SKM-1 treated with dmso at 0.1 percent for 144 hours (cell line): ENCODE results near the gene MVP.
A peak's percentile ranks its signal among the peaks of the same experiment; 100 is the strongest.
"Not testable (repeated sequence)": the region's sequence is repeated elsewhere in the genome, so short reads cannot be mapped to it uniquely, and the experiment has no call there.

Experiments used
- DNase-seq: peaks from one replicate; lab custom pipeline; 2025; ENCODE audit not compliant: unreplicated experiment; lab: John Stamatoyannopoulos, UW

The MVP gene

DNA sequence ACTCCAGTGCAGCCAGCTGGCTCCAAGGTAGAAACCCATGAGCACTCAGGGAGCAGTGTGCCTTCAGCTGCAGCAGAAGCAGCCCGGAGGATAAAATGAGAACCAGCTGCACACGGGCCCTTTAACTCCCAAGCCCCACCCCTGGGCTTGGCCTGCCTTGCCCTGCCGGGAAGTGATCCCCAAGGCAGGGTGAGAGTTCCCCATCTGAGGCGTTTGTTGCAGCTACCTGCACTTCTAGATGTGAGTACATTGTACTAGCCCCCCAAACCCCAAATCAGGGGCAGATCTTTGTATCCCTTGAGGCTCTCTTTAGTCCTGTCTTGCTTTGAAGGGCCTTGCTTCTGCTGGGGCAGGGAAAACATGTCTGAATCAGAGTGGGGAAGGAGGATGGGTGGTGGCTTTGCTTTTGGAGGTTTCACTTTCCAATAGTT, at the start of gene MVP:
Gene MVP (plus strand): TSS at position 192 of the 431 bp plus-strand sequence. CDS start 10,088 bp downstream, outside the sequence.
- peak; percentile 64 for DNase-seq

DNA sequence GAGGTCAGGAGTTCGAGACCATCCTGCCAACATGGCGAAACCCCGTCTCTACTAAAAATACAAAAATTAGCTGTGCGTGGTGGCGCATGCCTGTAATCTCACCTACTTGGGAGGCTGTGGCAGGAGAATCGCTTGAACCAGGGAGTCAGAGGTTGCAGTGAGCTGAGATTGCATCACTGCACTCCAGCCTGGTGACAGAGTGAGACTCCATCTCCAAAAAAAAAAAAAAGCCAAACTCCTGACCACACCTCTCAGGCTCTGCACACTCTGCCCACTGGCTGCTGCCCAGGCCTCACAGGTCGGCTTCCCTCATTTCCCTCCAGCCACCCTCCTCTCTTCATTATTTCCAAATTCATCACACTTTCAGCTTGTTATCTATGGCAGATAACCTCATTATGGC, 47.9 kb upstream of the MVP start:
- not testable (repeated sequence) for DNase-seq

DNA sequence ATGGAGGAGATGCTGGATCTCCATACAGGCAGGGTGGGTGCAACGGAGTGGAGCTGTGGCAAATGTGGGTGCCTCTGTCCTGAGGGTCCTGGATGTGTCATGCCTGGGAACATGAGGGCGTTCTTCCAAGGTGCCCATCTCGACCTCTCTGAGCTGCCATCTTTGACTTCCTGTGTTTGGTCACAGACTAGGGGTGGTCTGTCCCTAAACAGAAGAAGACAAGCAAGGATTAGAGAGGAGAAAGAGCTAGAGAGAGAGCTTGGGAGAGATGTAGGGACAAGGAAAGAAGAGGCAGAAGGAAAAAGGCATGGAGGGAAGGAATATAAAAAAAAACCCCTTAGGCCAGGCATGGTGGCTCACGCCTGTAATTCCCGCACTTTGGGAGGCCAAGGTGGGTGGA, 45.5 kb upstream of the MVP start:
- DNase-seq: no peak

DNA sequence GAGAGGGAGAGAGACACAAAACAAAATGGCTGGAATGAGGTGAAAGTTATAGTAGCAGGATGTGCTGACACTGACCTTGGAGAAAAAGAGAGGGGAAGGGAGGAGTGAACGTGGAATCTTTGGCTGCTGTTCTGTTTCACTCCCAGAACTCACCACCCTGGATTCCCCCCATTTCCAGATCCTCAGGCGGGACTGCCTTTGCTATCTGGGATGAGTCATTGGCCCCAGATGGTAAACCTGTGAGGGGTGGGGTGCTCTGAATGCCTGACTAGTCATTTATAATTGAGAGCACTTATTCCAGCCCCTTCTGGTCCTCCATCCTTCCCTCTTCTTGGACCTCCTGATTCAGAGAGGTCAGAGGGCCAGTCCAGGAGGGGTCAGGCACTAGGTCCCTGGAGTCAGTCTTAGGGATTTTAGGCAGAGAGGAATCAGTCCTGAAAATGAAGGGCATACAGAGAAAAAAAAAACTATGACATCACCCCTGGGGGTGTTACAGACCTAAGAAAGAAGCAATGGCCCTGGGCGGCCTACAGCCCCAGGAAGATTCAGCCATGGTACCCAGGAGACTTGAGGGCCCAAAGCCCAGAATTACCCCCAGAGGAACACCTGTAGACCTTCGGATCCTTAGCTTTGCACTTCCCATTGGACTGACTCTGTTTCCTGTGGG, 44.4 kb upstream of the MVP start:
- DNase-seq: no peak

DNA sequence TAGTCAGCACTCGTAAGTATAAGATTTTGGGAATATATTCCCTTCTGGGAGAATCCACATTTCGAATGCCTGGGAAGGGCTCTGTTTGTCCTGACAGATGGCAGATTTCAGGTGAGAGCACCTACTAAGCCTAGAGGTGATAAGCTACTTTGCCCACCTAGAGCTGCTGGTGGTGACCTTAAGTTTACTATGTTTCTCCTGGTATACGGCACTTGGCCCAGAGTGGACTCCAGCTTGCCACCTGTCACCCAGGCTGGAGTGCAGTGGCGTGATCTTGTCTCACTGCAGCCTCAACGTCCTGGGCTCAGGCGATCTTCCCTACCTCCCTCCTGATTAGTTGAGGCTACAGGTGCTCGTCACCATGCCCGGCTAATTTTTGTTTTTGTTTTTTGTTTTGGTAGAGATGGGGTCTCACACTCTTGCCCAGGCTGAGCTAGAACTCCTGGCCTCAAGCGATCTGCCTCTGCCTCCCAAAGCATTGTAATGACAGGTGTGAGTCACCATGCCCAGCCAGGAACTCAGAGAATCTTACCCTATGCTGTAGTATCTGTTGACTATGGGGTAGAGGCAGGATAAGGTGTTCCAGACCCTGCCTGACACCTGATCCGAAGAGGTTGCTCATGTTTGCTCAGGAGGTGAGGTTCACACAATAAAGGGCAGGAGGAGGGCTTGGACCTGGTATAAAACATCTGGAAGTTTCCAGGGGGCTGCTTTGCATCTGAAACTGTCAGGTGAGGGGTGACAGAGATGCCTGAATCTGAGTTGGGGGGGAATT, 42.5 kb upstream of the MVP start, which contains the start of gene ZG16:
Gene ZG16 (plus strand): TSS at position 681 of the 775 bp plus-strand sequence. CDS start 1,011 bp downstream, outside the sequence.
- no peak for DNase-seq

DNA sequence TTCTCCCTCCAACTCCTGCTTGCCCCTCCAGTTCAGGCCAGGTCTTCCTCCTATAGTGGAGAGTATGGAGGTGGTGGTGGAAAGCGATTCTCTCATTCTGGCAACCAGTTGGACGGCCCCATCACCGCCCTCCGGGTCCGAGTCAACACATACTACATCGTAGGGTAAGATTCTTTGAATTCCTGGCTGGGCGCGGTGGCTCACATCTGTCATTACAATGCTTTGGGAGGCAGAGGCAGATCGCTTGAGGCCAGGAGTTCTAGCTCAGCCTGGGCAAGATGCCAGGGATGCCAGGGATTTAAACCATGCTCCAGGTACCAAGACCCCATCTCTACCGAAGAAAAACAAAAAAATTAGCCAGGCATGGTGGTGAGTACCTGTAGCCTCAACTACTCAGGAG, 40.8 kb upstream of the MVP start:
- no peak for DNase-seq

DNA sequence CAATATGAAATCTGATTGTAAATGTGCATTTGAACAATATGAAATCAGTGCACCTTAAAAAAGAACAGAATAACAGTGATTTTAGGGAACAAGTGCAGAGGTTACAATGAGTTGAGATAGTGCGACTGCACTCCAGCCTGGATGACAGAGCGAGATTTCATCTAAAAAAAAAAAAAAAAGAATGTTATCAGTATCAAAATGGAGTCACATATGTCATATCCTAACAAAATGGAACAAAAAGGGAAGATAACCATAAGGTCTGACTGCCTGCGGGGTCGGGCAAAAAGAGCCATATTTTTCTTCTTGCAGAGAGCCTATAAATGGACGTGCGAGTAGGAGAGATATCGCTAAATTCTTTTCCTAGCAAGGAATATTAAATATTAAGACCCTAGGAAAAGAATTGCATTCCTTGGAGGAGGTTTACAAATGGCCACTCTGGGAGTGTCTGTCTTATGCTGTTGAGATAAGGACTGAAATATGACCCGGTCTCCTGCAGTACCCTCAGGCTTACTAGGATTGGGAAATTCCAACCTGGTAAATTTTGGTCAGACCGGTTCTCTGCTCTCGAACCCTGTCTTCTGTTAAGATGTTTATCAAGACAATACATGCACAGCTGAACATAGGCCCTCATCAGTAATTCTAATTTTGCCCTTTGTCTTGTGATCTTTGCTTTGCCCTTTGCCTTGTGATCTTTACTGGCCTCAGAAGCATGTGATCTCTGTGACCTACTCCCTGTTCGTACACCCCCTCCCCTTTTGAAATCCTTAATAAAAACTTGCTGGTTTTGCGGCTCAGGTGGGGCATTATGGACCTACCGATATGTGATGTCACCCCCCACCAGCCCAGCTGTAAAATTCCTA, 36.9 kb upstream of the MVP start:
- not testable (repeated sequence) for DNase-seq

DNA sequence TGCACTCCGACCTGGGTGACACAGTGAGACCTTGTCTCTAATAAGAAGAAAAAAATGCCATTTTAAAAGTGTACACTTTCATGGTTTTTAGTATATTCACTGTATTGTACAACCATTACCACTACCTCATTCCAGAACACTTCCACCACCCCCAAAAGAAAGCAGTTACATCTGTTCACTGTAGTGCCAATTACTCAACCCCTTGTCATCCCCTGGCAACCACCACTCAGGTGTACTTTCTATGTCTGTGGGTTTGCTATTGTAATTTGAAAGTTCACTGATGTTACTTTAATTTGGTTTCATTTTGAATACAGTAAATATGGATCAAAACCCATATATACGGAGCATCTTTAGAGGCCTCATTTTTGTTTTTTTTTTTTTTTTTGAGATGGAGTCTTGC, 36.1 kb upstream of the MVP start:
- no peak for DNase-seq

DNA sequence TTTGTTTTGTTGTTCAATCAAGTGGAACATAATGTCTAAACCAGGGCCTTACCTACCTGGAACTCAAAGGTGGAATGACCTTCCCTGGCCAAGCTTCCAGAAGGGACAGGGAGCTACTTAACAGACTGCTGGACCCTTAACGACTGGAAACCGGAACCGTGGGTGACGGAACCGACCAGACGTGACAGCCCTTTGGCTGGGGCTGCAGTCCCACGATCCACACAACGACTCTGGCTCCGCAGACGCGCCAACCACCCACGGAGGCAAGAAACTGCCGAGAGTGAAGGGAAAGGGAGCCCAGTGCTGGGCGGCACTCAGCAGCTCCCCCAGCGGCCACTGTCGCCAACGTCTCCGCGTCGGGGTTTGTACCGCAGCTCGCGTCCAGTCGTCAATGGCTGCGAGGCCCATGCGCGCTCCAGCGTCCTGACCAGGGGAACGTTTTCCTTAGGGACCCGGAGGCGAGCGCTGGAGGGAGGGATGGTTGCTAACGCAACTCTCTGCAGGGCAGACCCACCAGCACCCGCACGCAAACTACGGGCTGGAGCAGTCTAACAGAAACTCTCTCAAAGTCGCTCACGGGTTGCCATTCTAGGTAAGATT, 35.3 kb upstream of the MVP start:
- DNase-seq: no peak

DNA sequence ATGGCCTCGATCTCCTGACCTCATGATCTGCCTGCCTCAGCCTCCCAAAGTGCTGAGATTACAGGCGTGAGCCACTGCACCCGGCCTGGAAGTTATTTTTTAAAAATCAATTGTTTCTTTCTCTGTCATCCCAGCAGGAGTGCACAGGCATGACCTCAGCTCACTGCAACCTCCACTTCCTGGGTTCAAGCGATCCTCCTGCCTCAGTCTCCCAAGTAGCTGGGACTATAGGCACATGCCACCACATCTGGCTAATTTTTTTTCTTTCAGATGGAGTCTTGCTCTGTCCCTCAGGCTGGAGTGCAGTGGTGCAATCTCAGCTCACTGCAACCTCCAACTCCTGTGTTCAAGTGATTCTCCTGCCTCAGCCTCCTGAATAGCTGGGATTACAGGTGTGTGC, 33.1 kb upstream of the MVP start:
- DNase-seq: not testable (repeated sequence)

DNA sequence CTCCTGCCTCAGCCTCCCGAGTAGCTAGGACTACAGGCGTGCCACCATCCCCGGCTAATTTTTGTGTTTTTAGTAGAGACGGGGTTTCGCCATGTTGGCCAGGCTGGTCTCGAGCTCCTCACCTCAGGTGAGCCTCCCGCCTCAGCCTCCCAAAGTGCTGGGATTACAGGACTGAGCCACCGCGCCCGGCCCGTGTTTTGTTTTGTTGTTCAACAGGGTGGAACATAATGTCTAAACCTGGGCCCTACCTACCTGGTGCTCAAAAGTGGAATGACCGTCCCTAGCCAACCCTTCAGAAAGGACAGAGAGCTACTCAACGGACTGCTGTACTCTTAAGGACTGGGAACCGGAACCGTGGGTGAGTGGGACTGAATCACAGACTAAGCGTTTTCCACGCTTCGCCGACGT, 30.5 kb upstream of the MVP start:
- no peak for DNase-seq

DNA sequence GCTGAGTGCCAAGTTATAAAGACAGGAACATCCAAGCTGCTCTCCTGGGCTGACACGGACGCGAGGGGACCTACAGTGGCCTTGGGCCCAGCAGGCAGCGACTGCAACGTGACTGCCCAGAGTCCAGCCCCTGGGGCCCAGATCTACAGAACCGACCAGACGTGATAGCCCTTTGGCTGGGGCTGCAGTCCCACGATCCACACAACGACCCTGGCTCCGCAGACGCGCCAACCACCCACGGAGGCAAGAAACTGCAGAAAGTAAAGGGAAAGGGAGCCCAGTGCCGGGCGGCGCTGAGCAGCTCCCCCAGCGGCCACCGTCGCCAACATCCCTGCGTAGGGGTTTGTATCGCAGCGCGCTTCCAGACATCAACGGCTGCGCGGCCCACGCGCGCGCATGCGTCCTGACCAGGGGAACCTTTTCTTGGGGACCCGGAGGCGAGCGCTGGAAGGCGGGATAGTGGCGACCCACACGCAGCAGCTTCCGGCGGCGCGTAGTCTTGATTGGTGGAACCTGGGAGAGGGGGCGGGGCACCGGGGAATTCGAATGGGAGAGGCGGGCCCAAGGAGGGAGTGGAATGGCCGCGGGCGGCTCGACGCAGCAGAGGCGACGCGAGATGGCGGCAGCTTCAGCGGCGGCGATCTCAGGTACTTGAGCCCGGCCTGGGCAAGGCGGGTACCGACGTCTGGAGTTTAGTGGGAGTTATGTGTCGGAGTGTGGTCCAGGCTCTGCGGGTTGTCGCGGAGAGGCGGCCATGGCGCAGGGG, 29.9 kb upstream of the MVP start, which contains the start of gene KIF22:
Gene KIF22 (plus strand): TSS at position 569 of the 766 bp plus-strand sequence. CDS start 9 bp downstream, at position 578.
- peak; percentile 98 for DNase-seq

DNA sequence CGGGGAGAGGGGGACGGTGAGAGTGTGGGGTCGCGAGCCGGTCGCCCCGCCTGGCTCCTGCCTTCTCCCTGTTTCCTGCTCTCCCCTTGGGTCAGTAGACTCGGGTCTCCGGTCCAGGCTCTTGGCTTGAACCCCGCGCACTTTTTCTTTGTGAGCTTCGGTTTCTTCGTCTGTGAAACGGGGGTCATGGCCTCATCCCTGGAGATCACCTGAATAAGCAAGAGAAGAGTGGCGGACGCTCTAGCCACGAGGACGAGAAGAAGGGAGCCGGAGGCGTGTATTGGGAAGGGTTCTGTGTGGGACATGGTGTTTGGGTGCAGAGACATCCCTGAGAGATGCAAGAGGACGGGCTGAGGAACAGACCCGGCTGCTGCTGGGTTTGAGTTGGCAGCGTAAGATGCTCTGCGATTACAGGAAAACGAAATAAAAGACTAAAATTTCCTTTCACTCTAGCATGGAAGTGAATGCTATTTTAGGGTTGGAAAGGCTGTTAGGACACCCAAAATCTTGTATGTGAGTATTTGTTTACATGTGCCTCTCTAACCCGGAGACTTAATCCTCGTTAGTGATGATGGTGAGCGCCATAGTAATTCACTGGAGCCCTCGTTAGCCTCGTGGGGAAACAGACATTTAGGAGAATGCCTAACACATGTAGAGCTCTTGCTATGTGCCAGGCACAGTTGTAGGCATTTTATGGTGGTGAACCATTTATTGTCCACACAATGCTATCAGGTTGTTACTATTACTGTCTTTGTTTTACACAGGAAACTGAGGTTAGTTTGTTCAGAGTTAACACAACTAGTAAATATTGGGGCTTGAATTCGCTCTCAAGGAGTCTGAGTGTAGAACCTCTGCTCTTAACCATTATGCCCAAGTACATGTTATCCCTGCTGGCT, 29.1 kb upstream of the MVP start:
- no peak for DNase-seq

DNA sequence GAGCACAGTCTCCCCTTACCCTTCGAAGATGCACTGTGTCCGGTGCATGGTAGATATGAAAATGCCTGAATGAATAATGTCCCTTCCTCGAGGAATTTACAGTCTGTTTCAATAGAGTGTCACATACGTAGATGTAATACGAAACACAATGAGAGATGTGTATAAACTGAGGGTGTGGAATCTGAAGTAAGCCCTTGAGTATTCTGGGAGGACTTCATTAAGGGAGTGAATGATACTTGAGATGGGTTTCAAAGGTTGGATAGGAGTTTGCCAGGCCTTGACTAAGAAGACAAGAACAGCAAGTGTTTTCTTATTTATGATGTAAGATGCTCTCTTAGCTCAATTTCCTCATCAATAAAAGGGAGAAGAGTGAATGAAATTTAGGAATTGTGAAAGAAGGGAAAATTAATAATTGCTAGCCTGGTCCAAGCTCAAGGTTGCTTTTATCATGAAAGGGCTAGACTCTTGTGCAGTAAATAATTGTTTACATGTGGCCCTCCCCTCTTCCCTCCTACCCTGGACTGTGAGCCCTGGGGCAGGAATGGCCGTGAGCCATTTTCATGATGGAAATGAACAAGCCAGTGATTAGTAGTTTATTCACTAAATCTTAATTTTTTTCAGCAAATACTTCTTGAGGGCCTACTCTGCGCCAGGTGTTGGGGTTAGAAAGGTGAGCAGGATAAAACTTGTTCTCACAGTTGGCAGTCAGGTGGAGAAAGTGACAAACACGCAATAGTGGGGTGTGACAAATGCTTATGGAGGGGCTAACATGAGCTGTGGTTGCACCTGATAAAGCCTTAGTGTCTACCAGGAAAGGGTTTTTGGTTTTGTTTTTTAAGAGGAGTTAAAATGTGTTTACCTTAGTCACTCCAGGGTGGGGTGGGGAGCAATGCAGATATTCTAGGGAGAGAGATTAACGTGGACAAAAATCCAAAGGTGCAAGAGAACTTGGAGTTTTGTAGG, 28.1 kb upstream of the MVP start:
- DNase-seq: no peak

DNA sequence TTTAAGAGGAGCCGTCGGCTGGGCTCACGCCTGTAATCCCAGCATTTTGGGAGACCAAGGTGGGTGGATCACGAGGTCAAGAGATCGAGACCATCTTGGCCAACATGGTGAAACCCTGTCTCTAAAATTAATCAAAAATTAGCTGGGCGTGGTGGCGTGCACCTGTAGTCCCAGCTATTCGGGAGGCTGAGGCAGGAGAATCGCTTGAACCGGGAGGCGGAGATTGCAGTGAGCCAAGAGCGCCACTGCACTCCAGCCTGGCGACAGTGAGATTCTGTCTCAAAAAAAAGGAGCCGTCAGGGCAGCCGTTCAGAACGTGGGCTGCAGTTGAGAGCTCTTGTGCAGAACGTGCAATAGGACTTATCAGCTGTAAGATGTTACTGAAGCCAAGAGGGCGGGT, 27.1 kb upstream of the MVP start:
- not testable (repeated sequence) for DNase-seq

DNA sequence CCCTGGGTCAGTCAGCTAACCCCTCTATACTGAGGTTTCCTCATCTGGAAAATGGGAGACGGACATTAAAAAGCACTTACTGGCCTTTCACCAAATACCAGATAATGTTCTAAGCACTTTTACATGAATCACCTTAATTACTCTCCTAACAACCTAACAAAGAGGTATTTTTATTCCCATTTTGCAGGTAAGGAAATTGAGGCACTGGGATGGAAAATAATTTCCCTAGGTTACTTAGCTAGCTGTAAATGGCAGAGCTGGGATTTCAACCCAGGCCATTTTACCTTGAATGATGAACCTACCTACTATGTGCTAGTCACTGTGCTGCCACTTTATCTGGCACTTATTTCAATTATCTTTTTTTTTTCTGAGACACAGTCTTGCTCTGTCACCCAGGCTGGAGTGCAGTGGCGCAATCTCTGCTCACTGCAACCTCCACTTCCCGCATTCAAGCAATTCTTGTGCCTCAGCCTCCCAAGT, 26.0 kb upstream of the MVP start:
- DNase-seq: no peak

DNA sequence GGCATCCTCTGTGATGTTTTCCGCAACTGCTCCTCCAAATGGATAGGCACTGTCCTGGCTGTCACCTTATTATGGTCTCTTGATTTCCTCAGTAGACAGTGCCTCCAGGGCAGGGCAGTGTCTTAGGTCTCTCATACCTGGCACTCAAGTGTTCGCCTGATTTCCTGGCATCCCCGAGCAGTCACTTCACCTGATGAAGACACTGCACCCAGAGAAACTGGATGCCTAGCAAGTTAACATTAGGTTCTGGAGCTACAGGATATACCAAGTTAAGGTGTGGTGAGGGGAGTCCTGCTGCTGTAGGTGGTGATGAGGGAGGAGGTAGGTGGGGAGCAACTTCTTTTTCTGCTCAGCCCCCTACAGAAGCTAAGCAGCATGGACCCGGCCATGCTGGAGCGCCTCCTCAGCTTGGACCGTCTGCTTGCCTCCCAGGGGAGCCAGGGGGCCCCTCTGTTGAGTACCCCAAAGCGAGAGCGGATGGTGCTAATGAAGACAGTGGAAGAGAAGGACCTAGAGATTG, 17.8 kb upstream of the MVP start:
- DNase-seq: no peak

DNA sequence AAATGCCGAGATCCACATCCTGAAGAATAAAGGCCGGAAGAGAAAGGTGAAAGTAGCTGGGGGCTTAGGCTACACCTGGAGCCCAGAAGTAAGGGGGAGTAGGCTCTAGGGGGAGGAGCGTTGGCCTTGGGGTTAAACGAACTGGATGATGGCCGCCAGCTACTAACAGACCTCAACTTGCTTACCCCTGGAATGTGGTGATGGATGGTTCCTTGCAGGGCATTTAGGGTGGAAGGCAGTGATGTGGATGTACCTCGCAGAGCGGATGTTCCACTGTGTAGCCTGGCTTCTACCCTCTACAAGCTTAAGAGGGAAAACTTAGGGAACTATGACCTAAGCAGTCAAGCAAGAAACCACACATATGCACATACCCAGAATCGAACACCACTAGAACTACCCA, 16.2 kb upstream of the MVP start:
- no peak for DNase-seq
